ENCODE measurements around the gene TBC1D21. TPM values are rescaled to one million over a fixed set of nuclear protein-coding genes. Genes with fewer than 3 reads are reported as not detected.

The TBC1D21 gene
- total and polyA plus RNA-seq, 5 donors from 2014 or later: not detected

- H3K27me3 ChIP-seq (ENCODE audit: control insufficient read depth, insufficient read depth, low read length): no peaks in the 10 kb centered on the region
- no peaks in the 10 kb centered on the region for H3K36me3 ChIP-seq (ENCODE audit: control insufficient read depth, insufficient read depth, low read length)
- H3K4me3 ChIP-seq (ENCODE audit: low read depth, low read length): no peak overlapping the region
- no peaks in the 10 kb centered on the region for H3K4me1 ChIP-seq (ENCODE audit: control insufficient read depth, insufficient read depth, low read length, poor library complexity, severe bottlenecking)
- peaks cover 29% of the 10 kb centered on the region for H3K27me3 Mint-ChIP-seq
- no peaks in the 10 kb centered on the region for H3K36me3 Mint-ChIP-seq
- H3K4me1 Mint-ChIP-seq: no peaks in the 10 kb centered on the region
- ATAC-seq (ENCODE audit: low read depth in 2 of 2): no peak
- H3K27ac Mint-ChIP-seq: no peak overlapping the region
- peak in 2 of 3 donors; percentile 21 to 58 for DNase-seq
- H3K4me3 Mint-ChIP-seq: no peak overlapping the region
- H3K9me3 Mint-ChIP-seq: peaks cover 0 to 12% (median 0%) of the 10 kb centered on the region in 7 donors
- no peak overlapping the region for H3K27ac ChIP-seq (ENCODE audit: insufficient read depth, low read length, poor library complexity, severe bottlenecking)
- H3K9me3 ChIP-seq (ENCODE audit: control insufficient read depth in 2 of 2, low read length in 2 of 2): no peaks in the 10 kb centered on the region
Measured at GRCh38 chr15:73851689-73852088, 21.7 kb upstream of the TBC1D21 start.

DNA sequence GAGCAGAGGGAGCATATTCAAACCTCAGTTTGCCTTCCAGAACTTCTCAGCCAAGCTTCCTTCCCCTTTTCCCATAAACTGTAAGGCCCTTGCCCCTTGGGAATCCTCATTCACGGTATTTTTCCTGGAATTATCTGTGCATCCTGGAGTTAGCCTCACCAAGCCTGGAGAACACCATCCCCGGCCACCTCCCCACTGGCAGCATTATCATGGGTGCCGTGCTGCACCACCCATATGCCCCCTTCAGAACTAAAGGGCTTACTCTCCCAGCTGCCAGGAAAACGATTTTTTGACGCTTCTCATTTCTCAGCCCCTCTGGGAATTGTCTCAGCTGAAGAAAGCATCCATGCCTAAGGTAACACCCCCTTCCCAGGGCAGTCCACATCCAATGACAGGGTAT, 20.9 kb upstream of the TBC1D21 start:
- Histone ChIP-seq H3K4me3 (ENCODE audit: low read depth, low read length) (no peak overlapping the region), H3K36me3 (ENCODE audit: control insufficient read depth, insufficient read depth, low read length) (no peaks in the 10 kb centered on the region), H3K9me3 (ENCODE audit: control insufficient read depth in 2 of 2, low read length in 2 of 2) (no peaks in the 10 kb centered on the region), H3K27me3 (ENCODE audit: control insufficient read depth, insufficient read depth, low read length) (no peaks in the 10 kb centered on the region), H3K27ac (ENCODE audit: insufficient read depth, low read length, poor library complexity, severe bottlenecking) (no peak overlapping the region), H3K4me1 (ENCODE audit: control insufficient read depth, insufficient read depth, low read length, poor library complexity, severe bottlenecking) (no peaks in the 10 kb centered on the region)
- Mint-ChIP-seq H3K4me1 (no peaks in the 10 kb centered on the region), H3K36me3 (no peaks in the 10 kb centered on the region), H3K4me3 (no peak overlapping the region), H3K27me3 (peaks cover 29% of the 10 kb centered on the region), H3K9me3 (peaks cover 0 to 12% (median 0%) of the 10 kb centered on the region in 7 donors), H3K27ac (no peak overlapping the region)
- no peak for ATAC-seq (ENCODE audit: low read depth in 2 of 2)
- DNase-seq: no peak

DNA sequence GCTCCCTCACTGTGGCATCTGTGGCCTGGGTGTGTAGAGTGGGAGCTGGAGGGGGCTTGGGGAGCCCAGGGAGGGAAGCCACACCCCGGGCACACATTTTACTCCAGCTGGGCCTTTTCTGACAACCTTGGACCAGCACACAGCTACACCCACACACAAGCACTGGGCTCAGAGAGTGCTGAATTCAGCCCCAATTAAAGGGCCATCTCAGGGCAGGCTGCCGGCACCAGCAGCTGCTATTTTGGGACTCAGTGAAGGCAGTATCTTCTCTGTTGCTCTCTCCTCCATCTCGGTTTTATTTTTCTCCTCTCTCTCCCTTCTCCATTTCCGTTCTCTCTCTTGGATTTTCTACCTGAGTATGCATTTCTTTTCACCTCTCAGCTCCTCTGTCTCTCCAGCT, 19.1 kb upstream of the TBC1D21 start:
- Mint-ChIP-seq H3K4me3 (no peak overlapping the region), H3K4me1 (no peaks in the 10 kb centered on the region), H3K9me3 (peaks cover 0 to 12% (median 0%) of the 10 kb centered on the region in 7 donors), H3K36me3 (no peaks in the 10 kb centered on the region), H3K27me3 (peaks cover 34% of the 10 kb centered on the region), H3K27ac (no peak overlapping the region)
- H3K27ac ChIP-seq (ENCODE audit: insufficient read depth, low read length, poor library complexity, severe bottlenecking): no peak overlapping the region
- no peaks in the 10 kb centered on the region for H3K4me1 ChIP-seq (ENCODE audit: control insufficient read depth, insufficient read depth, low read length, poor library complexity, severe bottlenecking)
- no peaks in the 10 kb centered on the region for H3K9me3 ChIP-seq (ENCODE audit: control insufficient read depth in 2 of 2, low read length in 2 of 2)
- no peak for ATAC-seq (ENCODE audit: low read depth in 2 of 2)
- peaks cover 3% of the 10 kb centered on the region for H3K27me3 ChIP-seq (ENCODE audit: control insufficient read depth, insufficient read depth, low read length)
- no peak overlapping the region for H3K4me3 ChIP-seq (ENCODE audit: low read depth, low read length)
- no peak for DNase-seq
- H3K36me3 ChIP-seq (ENCODE audit: control insufficient read depth, insufficient read depth, low read length): no peaks in the 10 kb centered on the region

DNA sequence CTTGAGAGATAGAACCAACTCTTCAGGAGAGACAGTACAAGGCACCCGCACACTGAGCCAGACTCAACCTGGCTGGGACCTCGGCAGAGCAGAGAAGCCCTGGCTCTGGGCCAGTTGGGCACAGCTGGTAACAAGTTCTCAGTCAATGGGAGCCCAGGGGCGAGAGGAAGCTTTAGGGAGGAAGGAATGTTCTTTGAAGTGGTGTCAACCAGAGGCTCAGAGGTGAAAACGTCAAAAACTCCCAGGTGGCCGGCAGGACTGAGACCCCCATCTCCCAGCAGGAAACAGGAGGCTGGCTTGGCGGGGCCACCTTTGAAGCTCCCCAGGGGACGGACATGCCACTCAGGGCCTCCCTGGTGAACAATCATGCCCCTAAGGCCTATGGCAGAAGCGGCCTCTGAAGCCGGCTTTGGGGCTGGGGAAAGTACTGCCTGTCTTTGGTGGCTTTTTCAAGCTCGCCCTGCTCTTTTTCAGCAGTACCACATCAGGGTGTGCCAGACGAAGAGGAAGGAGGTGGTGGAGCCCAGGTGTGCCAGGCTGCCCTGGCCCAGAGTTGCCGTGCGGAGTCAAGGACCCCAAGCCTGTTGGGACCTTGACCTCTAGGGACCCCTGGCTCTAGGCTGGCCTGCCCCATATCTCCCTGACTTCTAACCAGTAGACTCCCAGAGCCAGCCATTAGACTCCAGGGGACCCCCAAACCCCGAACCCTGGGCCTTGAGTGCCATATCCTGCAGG, 16.7 kb upstream of the TBC1D21 start:
- DNase-seq (no peak), ATAC-seq (ENCODE audit: low read depth in 2 of 2) (no peak)
- H3K27ac Mint-ChIP-seq: no peak overlapping the region
- Histone ChIP-seq H3K9me3 (ENCODE audit: control insufficient read depth in 2 of 2, low read length in 2 of 2) (no peaks in the 10 kb centered on the region), H3K27ac (ENCODE audit: insufficient read depth, low read length, poor library complexity, severe bottlenecking) (no peak overlapping the region), H3K27me3 (ENCODE audit: control insufficient read depth, insufficient read depth, low read length) (peaks cover 3% of the 10 kb centered on the region), H3K4me1 (ENCODE audit: control insufficient read depth, insufficient read depth, low read length, poor library complexity, severe bottlenecking) (no peaks in the 10 kb centered on the region), H3K4me3 (ENCODE audit: low read depth, low read length) (no peak overlapping the region), H3K36me3 (ENCODE audit: control insufficient read depth, insufficient read depth, low read length) (no peaks in the 10 kb centered on the region)
- H3K36me3 Mint-ChIP-seq: no peaks in the 10 kb centered on the region
- no peaks in the 10 kb centered on the region for H3K4me1 Mint-ChIP-seq
- H3K27me3 Mint-ChIP-seq: peaks cover 33% of the 10 kb centered on the region
- H3K9me3 Mint-ChIP-seq: peaks cover 0 to 6% (median 0%) of the 10 kb centered on the region in 7 donors
- H3K4me3 Mint-ChIP-seq: no peak overlapping the region

GRCh38 chr15:73857193-73857920, 16.0 kb upstream of the TBC1D21 start:
- Mint-ChIP-seq H3K9me3 (peaks cover 0 to 6% (median 0%) of the 10 kb centered on the region in 7 donors), H3K27me3 (peaks cover 39% of the 10 kb centered on the region), H3K4me3 (no peak overlapping the region), H3K36me3 (no peaks in the 10 kb centered on the region), H3K4me1 (no peaks in the 10 kb centered on the region), H3K27ac (no peak overlapping the region)
- no peaks in the 10 kb centered on the region for H3K9me3 ChIP-seq (ENCODE audit: control insufficient read depth in 2 of 2, low read length in 2 of 2)
- ATAC-seq (ENCODE audit: low read depth in 2 of 2) (no peak), DNase-seq (no peak)
- H3K4me3 ChIP-seq (ENCODE audit: low read depth, low read length): no peak overlapping the region
- peaks cover 5% of the 10 kb centered on the region for H3K27me3 ChIP-seq (ENCODE audit: control insufficient read depth, insufficient read depth, low read length)
- H3K27ac ChIP-seq (ENCODE audit: insufficient read depth, low read length, poor library complexity, severe bottlenecking): no peak overlapping the region
- no peaks in the 10 kb centered on the region for H3K4me1 ChIP-seq (ENCODE audit: control insufficient read depth, insufficient read depth, low read length, poor library complexity, severe bottlenecking)
- H3K36me3 ChIP-seq (ENCODE audit: control insufficient read depth, insufficient read depth, low read length): no peaks in the 10 kb centered on the region

DNA sequence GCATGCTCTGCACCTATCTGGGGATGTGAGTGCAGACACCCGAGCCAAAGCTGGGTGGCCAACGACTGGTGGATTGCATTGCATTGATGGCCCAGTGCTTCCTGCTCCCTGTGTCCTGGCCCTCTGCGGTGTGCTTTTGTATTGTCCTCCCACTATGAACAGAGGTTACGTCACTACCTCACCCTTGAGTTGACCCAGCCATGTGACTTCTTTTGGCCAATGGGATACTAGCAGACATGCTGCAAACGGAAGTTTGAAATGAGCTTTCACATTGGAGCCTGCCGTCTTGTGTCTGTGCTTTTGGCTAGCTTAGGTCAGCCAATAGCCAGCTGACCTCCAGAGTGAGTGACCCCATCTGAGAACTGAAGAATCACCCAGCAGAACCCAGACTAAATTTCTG, 15.3 kb upstream of the TBC1D21 start:
- H3K4me3 ChIP-seq (ENCODE audit: low read depth, low read length): no peak overlapping the region
- no peak overlapping the region for H3K4me3 Mint-ChIP-seq
- H3K27me3 ChIP-seq (ENCODE audit: control insufficient read depth, insufficient read depth, low read length): peaks cover 9% of the 10 kb centered on the region
- H3K9me3 ChIP-seq (ENCODE audit: control insufficient read depth in 2 of 2, low read length in 2 of 2): no peaks in the 10 kb centered on the region
- peaks cover 0 to 5% (median 1%) of the 10 kb centered on the region in 7 donors for H3K9me3 Mint-ChIP-seq
- no peaks in the 10 kb centered on the region for H3K36me3 ChIP-seq (ENCODE audit: control insufficient read depth, insufficient read depth, low read length)
- H3K27ac ChIP-seq (ENCODE audit: insufficient read depth, low read length, poor library complexity, severe bottlenecking): no peak overlapping the region
- DNase-seq (no peak), ATAC-seq (ENCODE audit: low read depth in 2 of 2) (no peak)
- H3K4me1 Mint-ChIP-seq: no peaks in the 10 kb centered on the region
- no peaks in the 10 kb centered on the region for H3K36me3 Mint-ChIP-seq
- no peak overlapping the region for H3K27ac Mint-ChIP-seq
- no peaks in the 10 kb centered on the region for H3K4me1 ChIP-seq (ENCODE audit: control insufficient read depth, insufficient read depth, low read length, poor library complexity, severe bottlenecking)
- peaks cover 44% of the 10 kb centered on the region for H3K27me3 Mint-ChIP-seq

GRCh38 chr15:73862276-73862675, 11.1 kb upstream of the TBC1D21 start:
- ATAC-seq (ENCODE audit: low read depth in 2 of 2): no peak

More at GRCh38 chr15:73862276-73862675, 11.1 kb upstream of the TBC1D21 start:
- H3K4me1 ChIP-seq (ENCODE audit: control insufficient read depth, insufficient read depth, low read length, poor library complexity, severe bottlenecking): no peaks in the 10 kb centered on the region
- Mint-ChIP-seq H3K4me3 (no peak overlapping the region), H3K9me3 (peaks cover 0 to 4% (median 0%) of the 10 kb centered on the region in 7 donors), H3K27me3 (peaks cover 57% of the 10 kb centered on the region), H3K27ac (no peak overlapping the region), H3K4me1 (peaks cover 0 to 7% (median 0%) of the 10 kb centered on the region in 4 donors), H3K36me3 (no peaks in the 10 kb centered on the region)
- no peak overlapping the region for H3K27ac ChIP-seq (ENCODE audit: insufficient read depth, low read length, poor library complexity, severe bottlenecking)
- H3K27me3 ChIP-seq (ENCODE audit: control insufficient read depth, insufficient read depth, low read length): peaks cover 16% of the 10 kb centered on the region
- H3K9me3 ChIP-seq (ENCODE audit: control insufficient read depth in 2 of 2, low read length in 2 of 2): no peaks in the 10 kb centered on the region
- no peaks in the 10 kb centered on the region for H3K36me3 ChIP-seq (ENCODE audit: control insufficient read depth, insufficient read depth, low read length)
- H3K4me3 ChIP-seq (ENCODE audit: low read depth, low read length): no peak overlapping the region
- no peak for DNase-seq

Data from CD4-positive, CD25-positive, alpha-beta regulatory T cell (primary cell).